Sigmoid colon (tissue), 7 donors: ENCODE data around the gene TRAPPC12. TPM values are rescaled to one million over a fixed set of nuclear protein-coding genes. Genes with fewer than 3 reads are reported as not detected.
"Not testable (repeated sequence)": the region's sequence is repeated elsewhere in the genome, so short reads cannot be mapped to it uniquely, and the experiment has no call there.

ENCODE experiments used
- DNase-seq: peaks from one replicate; pipeline ENCODE4 v3.0.0-alpha.2; 2019
- H3K27ac ChIP-seq, 4 donors: fragments of 200-600 bp; sonication (generic); one replicate each; pipeline ENCODE4 v1.5.1; 2016 to 2019; ENCODE audit warnings: mild to moderate bottlenecking in 1 of 4
- H3K27me3 ChIP-seq, 3 donors: fragments of 200-600 bp; sonication (generic); one replicate each; pipeline ENCODE4 v1.5.1; 2019; ENCODE audit warnings: mild to moderate bottlenecking in 1 of 3
- H3K36me3 ChIP-seq, 4 donors: fragments of 200-600 bp; sonication (generic); one replicate each; pipeline ENCODE4 v1.5.1; 2016 to 2019
- H3K4me1 ChIP-seq, 4 donors: fragments of 200-600 bp; sonication (generic); one replicate each; pipeline ENCODE4 v1.5.1; 2017 to 2019
- H3K4me3 ChIP-seq, 4 donors: fragments of 200-600 bp; sonication (generic); one replicate each; pipeline ENCODE4 v1.5.1; 2017 to 2019; ENCODE audit warnings: mild to moderate bottlenecking in 2 of 4, moderate library complexity in 1 of 4
- H3K9me3 ChIP-seq, 4 donors: fragments of 200-600 bp in 3 of 4; sonication (generic) in 3 of 4; one replicate each; pipeline versions ENCODE4 v1.5.1 to v1.6.1; 2013 to 2019
- EP300 ChIP-seq, 4 donors: sonication (generic); formaldehyde crosslinking; IDR thresholded peaks; one replicate each; pipeline ENCODE4 v1.6.1; 2017; ENCODE audit warnings: antibody characterized with exemption in 4 of 4
- POLR2A ChIP-seq, 2 donors: fragments of 450-650 bp; IDR thresholded peaks; one replicate each; pipeline ENCODE4 v1.6.1; 2016; ENCODE audit warnings: antibody characterized with exemption in 2 of 2, mild to moderate bottlenecking in 2 of 2, moderate library complexity in 2 of 2
- POLR2AphosphoS5 ChIP-seq, 4 donors: sonication (generic); formaldehyde crosslinking; IDR thresholded peaks; one replicate each; pipeline ENCODE4 v1.6.1; 2017; ENCODE audit warnings: antibody characterized with exemption in 4 of 4
- WGBS, 2 donors: extraction: QIAGEN DNeasy Blood & Tissue Kit; methylation state at CpG; one replicate each; pipeline ENCODE4 v1.1.7; 2013; 5-methylcytosine and 5-hydroxymethylcytosine counted together
- intact Hi-C: fragments of 100-400 bp; cut with DNase I; formaldehyde crosslinking; loops from one replicate; pipeline ENCODE4 v1.15.1; 2023
- polyA plus RNA-seq, 3 donors: library from polyadenylated mRNA; stranded (reverse); fragments of 200-250 nt; gene quantifications; one replicate each; pipeline ENCODE4 v1.2.3, GENCODE V29; 2013
- total RNA-seq, 4 donors: library from RNA; depleted of rRNA; stranded (reverse); fragments of >200 nt; gene quantifications; one replicate each; pipeline ENCODE4 v1.1.0, GENCODE V29; 2016
- TF ChIP-seq, protein P1 (sequence below), 4 experiments: fragments of 450-650 bp in 3 of 4; fragments of 200-600 bp in 1 of 4; IDR thresholded peaks; one replicate each; pipeline ENCODE4 v1.5.1; 2016 to 2019; ENCODE audit warnings: antibody characterized with exemption in 4 of 4, mild to moderate bottlenecking in 3 of 4, moderate library complexity in 2 of 4
- donor health status: healthy with polysubstance abuse.
- donor health status: Bipolar disorder and iron deficiency.
- donor health status: healthy.

Gene TRAPPC12
- total and polyA plus RNA-seq, 7 donors, result 22.7 to 79.5 (median 50.5) TPM

DNA sequence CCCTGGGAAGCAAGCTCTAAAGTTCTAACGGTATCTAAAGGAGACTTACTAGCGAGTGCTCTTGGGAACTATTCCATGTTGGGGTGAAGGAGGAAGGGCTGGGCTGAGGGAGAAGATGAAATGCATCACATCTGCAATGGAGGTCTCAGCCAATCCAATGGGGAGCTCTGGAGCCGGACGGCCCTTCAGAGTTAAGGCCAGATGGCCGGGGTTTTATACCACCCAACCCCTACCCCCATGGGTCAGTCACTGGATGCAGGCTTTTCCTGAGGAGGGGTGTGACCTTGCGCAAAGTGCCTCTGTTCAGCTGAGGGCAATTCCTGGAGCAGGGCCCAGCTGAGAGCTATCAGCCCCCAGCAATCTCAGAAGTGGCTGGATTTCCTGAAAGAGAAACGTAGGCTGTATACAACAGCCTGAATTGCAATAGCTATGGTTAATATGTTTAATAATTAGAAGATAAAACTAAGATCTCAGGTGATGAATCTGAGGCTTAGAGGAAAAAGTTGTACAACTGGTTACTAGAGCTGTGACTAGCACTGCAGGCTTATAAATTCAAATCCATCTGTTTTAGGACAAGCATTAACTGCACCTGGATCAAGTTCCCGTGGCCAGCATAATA, 23.4 kb upstream of the TRAPPC12 start:
- no peak overlapping the region for H3K4me3 ChIP-seq
- H3K27ac ChIP-seq, result no peak overlapping the region
- no peaks in the 10 kb centered on the region for H3K27me3 ChIP-seq
- intact Hi-C loops, result no loop called here
- DNase-seq, result no peak
- 87 to 90% methylated on average over 8 of the region's 8 CpGs for WGBS, 2 donors
- no peaks in the 10 kb centered on the region for H3K9me3 ChIP-seq
- no peak for TF ChIP-seq POLR2A (IDR thresholded peaks at IDR 0.05)
- TF ChIP-seq, protein P1, sequence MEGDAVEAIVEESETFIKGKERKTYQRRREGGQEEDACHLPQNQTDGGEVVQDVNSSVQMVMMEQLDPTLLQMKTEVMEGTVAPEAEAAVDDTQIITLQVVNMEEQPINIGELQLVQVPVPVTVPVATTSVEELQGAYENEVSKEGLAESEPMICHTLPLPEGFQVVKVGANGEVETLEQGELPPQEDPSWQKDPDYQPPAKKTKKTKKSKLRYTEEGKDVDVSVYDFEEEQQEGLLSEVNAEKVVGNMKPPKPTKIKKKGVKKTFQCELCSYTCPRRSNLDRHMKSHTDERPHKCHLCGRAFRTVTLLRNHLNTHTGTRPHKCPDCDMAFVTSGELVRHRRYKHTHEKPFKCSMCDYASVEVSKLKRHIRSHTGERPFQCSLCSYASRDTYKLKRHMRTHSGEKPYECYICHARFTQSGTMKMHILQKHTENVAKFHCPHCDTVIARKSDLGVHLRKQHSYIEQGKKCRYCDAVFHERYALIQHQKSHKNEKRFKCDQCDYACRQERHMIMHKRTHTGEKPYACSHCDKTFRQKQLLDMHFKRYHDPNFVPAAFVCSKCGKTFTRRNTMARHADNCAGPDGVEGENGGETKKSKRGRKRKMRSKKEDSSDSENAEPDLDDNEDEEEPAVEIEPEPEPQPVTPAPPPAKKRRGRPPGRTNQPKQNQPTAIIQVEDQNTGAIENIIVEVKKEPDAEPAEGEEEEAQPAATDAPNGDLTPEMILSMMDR (IDR thresholded peaks at IDR 0.05), result no peak
- no peak for TF ChIP-seq EP300 (IDR thresholded peaks at IDR 0.05)
- no peak for TF ChIP-seq POLR2AphosphoS5 (IDR thresholded peaks at IDR 0.05)
- peaks cover 0 to 19% (median 3%) of the 10 kb centered on the region in 4 donors for H3K36me3 ChIP-seq
- H3K4me1 ChIP-seq, result no peaks in the 10 kb centered on the region

DNA sequence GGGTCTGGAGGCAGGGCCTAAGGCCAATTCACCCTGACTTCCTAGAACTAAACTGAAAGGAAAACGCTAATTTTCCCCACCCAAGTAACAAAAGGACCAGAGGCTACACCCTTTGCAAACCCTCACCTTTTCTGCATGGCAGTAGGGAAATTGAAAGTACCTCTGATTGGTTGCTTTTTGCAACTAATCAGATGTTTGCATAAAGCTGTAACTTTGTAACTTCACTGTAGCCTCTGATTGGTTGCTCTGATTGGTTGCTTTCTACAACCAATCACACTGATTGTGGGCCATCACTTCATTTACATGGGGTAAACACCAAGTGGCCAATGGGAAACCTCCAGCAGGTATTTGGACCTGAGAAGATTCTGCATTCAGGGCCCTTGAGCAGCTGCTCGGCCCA, 22.7 kb upstream of the TRAPPC12 start:
- DNase-seq, result no peak
- no peaks in the 10 kb centered on the region for H3K4me1 ChIP-seq
- no peaks in the 10 kb centered on the region for H3K9me3 ChIP-seq
- TF ChIP-seq POLR2A (IDR thresholded peaks at IDR 0.05) (no peak), POLR2AphosphoS5 (IDR thresholded peaks at IDR 0.05) (no peak), EP300 (IDR thresholded peaks at IDR 0.05) (no peak)
- TF ChIP-seq, protein P1 (IDR thresholded peaks at IDR 0.05), result no peak
- no peaks in the 10 kb centered on the region for H3K27me3 ChIP-seq
- no peak overlapping the region for H3K27ac ChIP-seq
- H3K36me3 ChIP-seq, result peaks cover 0 to 19% (median 3%) of the 10 kb centered on the region in 4 donors
- 66 to 81% methylated on average over 2 of the region's 2 CpGs for WGBS, 2 donors
- no peak overlapping the region for H3K4me3 ChIP-seq
- intact Hi-C loops, result no loop called here

DNA sequence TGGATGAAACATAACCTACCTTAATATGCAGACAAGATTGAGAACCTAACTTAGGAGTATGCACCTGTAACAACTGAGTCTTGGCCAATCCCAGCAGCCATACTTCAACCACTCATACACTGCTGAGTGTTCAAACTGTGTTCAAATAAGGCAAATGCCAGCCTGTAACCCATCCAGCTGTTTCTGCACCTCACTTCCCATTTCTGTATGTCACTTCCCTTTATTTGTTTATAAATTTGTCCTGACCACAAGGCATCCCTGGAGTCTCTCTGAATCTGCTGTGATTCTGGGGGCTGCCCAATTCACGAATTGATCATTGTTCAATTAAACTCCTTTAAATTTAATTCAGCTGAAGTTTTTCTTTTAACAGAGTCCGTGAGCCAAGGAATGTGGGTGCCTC, 22.0 kb upstream of the TRAPPC12 start:
- 81 to 93% methylated on average over 2 of the region's 2 CpGs for WGBS, 2 donors
- H3K4me3 ChIP-seq, DNase-seq, H3K27ac ChIP-seq, H3K4me1 ChIP-seq, intact Hi-C loops, H3K27me3 ChIP-seq, H3K9me3 ChIP-seq: not testable (repeated sequence)
- peaks cover 0 to 16% (median 2%) of the 10 kb centered on the region in 4 donors for H3K36me3 ChIP-seq

DNA sequence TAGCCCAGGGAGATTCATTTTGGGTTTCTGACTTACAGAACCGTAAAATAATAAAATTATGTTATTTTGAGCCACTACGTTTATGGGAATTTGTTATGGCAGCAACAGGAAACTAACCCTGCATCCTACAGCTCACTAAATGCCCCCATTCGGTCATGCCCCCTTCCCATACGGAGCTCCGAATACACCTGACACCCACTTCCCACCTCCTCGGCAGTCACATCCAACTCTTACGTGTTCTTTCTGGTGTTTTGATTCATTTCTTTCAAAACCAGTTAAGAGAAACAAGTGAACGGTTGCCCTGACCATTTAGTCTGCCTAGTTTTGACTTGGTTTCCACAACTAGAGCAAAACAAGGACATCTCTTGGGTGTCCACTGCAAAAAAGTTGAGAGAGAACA, 21.6 kb upstream of the TRAPPC12 start:
- Histone ChIP-seq H3K27me3 (no peaks in the 10 kb centered on the region), H3K27ac (no peak overlapping the region), H3K4me1 (no peaks in the 10 kb centered on the region), H3K36me3 (peaks cover 0 to 11% (median 0%) of the 10 kb centered on the region in 4 donors), H3K9me3 (no peaks in the 10 kb centered on the region), H3K4me3 (no peak overlapping the region)
- no peak for DNase-seq
- intact Hi-C loops, result no loop called here
- TF ChIP-seq POLR2AphosphoS5 (IDR thresholded peaks at IDR 0.05) (no peak), EP300 (IDR thresholded peaks at IDR 0.05) (no peak), POLR2A (IDR thresholded peaks at IDR 0.05) (no peak)
- TF ChIP-seq, protein P1 (IDR thresholded peaks at IDR 0.05), result no peak
- WGBS, 2 donors, result 89 to 93% methylated on average over 8 of the region's 8 CpGs

DNA sequence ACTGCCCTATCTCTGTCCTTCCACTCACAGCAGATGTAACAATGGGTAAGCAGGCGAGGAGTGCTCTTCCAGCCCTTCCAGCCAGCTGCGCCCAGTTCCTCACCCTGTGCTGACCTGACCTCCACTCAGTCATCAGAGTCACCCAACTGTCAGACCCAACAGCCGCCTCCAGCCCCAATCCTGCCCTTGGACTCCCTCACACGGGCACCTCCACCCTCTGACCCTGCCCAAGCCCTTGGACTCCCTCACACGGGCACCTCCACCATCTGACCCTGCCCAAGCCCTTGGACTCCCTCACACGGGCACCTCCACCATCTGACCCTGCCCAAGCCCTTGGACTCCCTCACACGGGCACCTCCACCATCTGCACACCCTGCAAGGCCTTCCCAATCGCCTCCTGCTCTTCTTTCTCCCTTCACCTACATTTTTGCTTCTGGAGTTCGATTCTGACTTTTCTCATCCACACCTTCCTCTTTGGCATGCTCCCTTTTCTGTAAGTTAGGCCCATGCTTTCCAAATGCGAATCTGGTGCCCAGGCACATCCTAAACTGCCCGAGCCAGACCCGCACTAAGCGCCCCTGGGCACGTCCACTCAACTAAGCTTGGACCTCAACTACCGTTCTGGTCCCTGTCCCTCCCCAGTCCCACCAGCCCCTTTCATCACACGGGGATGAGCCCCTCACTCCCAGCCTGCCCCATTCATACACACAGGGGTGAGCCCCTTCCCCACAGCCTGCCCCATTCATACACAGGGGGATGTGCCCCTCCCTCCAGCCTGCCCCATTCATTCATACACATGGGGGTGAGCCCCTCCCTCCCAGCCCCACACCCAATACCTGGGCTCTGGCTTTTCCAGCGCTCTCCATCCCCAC, 17.7 kb upstream of the TRAPPC12 start:
- H3K27me3 ChIP-seq, result no peaks in the 10 kb centered on the region
- TF ChIP-seq POLR2A (IDR thresholded peaks at IDR 0.05) (no peak), EP300 (IDR thresholded peaks at IDR 0.05) (no peak)
- H3K36me3 ChIP-seq, result no peaks in the 10 kb centered on the region
- 92% methylated on average over 17 of the region's 17 CpGs for WGBS, 2 donors
- no peaks in the 10 kb centered on the region for H3K4me1 ChIP-seq
- intact Hi-C loops, result no loop called here
- DNase-seq, result no peak
- H3K27ac ChIP-seq, result no peak overlapping the region
- H3K4me3 ChIP-seq, result no peak overlapping the region
- H3K9me3 ChIP-seq, result no peaks in the 10 kb centered on the region
